ENCODE results near the gene HOXB3. TPM values are rescaled to one million over a fixed set of nuclear protein-coding genes. Genes with fewer than 3 reads are reported as not detected.
A peak's percentile ranks its signal among the peaks of the same experiment; 100 is the strongest.

HOXB3 gene
- total RNA-seq, 3 donors from 2014 or later, result 13.8 to 36.7 (median 14.4) TPM

- DNase-seq (ENCODE audit: low spot score in 2 of 2), result no peak
- Histone ChIP-seq H3K4me1 (peaks cover 0 to 7% of the 10 kb centered on the region in 2 donors), H3K27ac (peak overlapping the region; percentile 71 to 94), H3K4me3 (peak overlapping the region; percentile 49 to 81 (median 57)), H3K36me3 (no peaks in the 10 kb centered on the region), H3K9me3 (no peaks in the 10 kb centered on the region), H3K27me3 (peaks cover 0 to 51% of the 10 kb centered on the region in 2 donors)
- no peak for TF ChIP-seq POLR2A (IDR thresholded peaks at IDR 0.05)
- intact Hi-C loops (cut with DNase I; ENCODE audit: low total_unique reads), result loop anchor here (5.0 kb wide), 1 partner anchor 34 kb away; no protein-coding TSS in a partner anchor
Observed at GRCh38 chr17:48575673-48576478, 14.2 kb downstream of the HOXB3 start.

GRCh38 chr17:48575066-48575582, 14.9 kb downstream of the HOXB3 start:
- peak overlapping the region in 2 of 3 donors; percentile 57 to 81 for H3K4me3 ChIP-seq
- peak overlapping the region; percentile 28 to 71 for H3K27ac ChIP-seq
- H3K4me1 ChIP-seq, result peaks cover 0 to 7% of the 10 kb centered on the region in 2 donors
- intact Hi-C loops (cut with DNase I; ENCODE audit: low total_unique reads), result loop anchor here (5.0 kb wide), 1 partner anchor 33 kb away; no protein-coding TSS in a partner anchor
- no peaks in the 10 kb centered on the region for H3K36me3 ChIP-seq
- H3K27me3 ChIP-seq, result peaks cover 0 to 45% of the 10 kb centered on the region in 2 donors
- H3K9me3 ChIP-seq, result no peaks in the 10 kb centered on the region
- no peak for TF ChIP-seq POLR2A (IDR thresholded peaks at IDR 0.05)
- TF ChIP-seq CTCF (IDR thresholded peaks at IDR 0.05), result no peak
- no peak for TF ChIP-seq POLR2AphosphoS5 (IDR thresholded peaks at IDR 0.05)
- DNase-seq (ENCODE audit: low spot score in 2 of 2), result no peak

GRCh38 chr17:48574505-48575065, 15.5 kb downstream of the HOXB3 start:
- TF ChIP-seq POLR2A (IDR thresholded peaks at IDR 0.05) (no peak), POLR2AphosphoS5 (IDR thresholded peaks at IDR 0.05) (no peak), CTCF (IDR thresholded peaks at IDR 0.05) (no peak)
- H3K27ac ChIP-seq, result peak overlapping the region; percentile 21 to 71
- H3K4me3 ChIP-seq, result peak overlapping the region in 2 of 3 donors; percentile 9 to 17
- DNase-seq (ENCODE audit: low spot score in 2 of 2), result no peak
- H3K4me1 ChIP-seq, result peaks cover 0 to 7% of the 10 kb centered on the region in 2 donors
- H3K27me3 ChIP-seq, result peaks cover 0 to 41% of the 10 kb centered on the region in 2 donors
- no peaks in the 10 kb centered on the region for H3K9me3 ChIP-seq
- H3K36me3 ChIP-seq, result no peaks in the 10 kb centered on the region
- intact Hi-C loops (cut with DNase I; ENCODE audit: low total_unique reads), result loop anchor here (5.0 kb wide), 1 partner anchor 32 kb away; no protein-coding TSS in a partner anchor

GRCh38 chr17:48571826-48572417, 18.1 kb downstream of the HOXB3 start:
- H3K4me3 ChIP-seq, result peak overlapping the region in 1 of 3 donors; percentile 9
- H3K27ac ChIP-seq, result peak overlapping the region; percentile 34 to 76
- no peak for TF ChIP-seq CTCF (IDR thresholded peaks at IDR 0.05)
- no peak for TF ChIP-seq POLR2A (IDR thresholded peaks at IDR 0.05)
- no peak for TF ChIP-seq POLR2AphosphoS5 (IDR thresholded peaks at IDR 0.05)
- intact Hi-C loops (cut with DNase I; ENCODE audit: low total_unique reads), result no loop called here
- H3K36me3 ChIP-seq, result no peaks in the 10 kb centered on the region
- H3K4me1 ChIP-seq, result peaks cover 0 to 7% of the 10 kb centered on the region in 2 donors
- H3K27me3 ChIP-seq, result peaks cover 0 to 19% of the 10 kb centered on the region in 2 donors
- no peak for DNase-seq (ENCODE audit: low spot score in 2 of 2)
- H3K9me3 ChIP-seq, result no peaks in the 10 kb centered on the region

GRCh38 chr17:48571024-48571818, 18.8 kb downstream of the HOXB3 start:
- intact Hi-C loops (cut with DNase I; ENCODE audit: low total_unique reads), result no loop called here

More at GRCh38 chr17:48571024-48571818, 18.8 kb downstream of the HOXB3 start:
- H3K36me3 ChIP-seq, result no peaks in the 10 kb centered on the region
- DNase-seq (ENCODE audit: low spot score in 2 of 2), result no peak
- TF ChIP-seq POLR2A (IDR thresholded peaks at IDR 0.05), result no peak
- no peak for TF ChIP-seq CTCF (IDR thresholded peaks at IDR 0.05)
- no peak for TF ChIP-seq POLR2AphosphoS5 (IDR thresholded peaks at IDR 0.05)
- H3K4me1 ChIP-seq, result peaks cover 0 to 3% of the 10 kb centered on the region in 2 donors
- H3K27me3 ChIP-seq, result peaks cover 0 to 15% of the 10 kb centered on the region in 2 donors
- H3K27ac ChIP-seq, result peak overlapping the region; percentile 34 to 76
- H3K4me3 ChIP-seq, result peak overlapping the region; percentile 19 to 33 (median 30)
- no peaks in the 10 kb centered on the region for H3K9me3 ChIP-seq
